Kasumi-1 (cell line): ENCODE results near the gene HUWE1.
"Not testable (repeated sequence)": the region's sequence is repeated elsewhere in the genome, so short reads cannot be mapped to it uniquely, and the experiment has no call there.

Experiments
- DNase-seq, 2 experiments: peaks; one replicate each; lab custom pipeline; 2025; lab: John Stamatoyannopoulos, UW

The HUWE1 gene

GRCh38 chrX:53504035-53504434 is 182.5 kb downstream of the HUWE1 start:
- not testable (repeated sequence) for DNase-seq

DNA sequence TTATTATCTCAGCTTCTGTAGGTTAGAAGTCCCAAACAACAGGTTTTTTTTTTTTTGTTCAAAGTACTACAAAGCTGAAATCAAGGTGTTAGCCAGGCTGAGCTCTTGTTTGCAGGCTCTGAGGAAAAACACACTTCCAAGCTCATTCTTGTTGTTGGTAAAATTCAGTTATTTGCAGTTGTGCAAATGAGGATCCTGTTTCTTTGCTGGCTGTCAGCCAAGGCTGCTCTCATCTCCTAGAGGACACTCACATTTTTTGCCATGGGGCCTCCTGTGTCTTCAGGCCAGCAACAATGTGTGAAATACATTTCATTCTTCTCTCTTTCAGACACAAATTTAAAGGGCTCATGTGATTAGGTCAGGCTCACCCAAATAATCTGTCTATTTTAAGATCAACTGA is 192.1 kb downstream of the HUWE1 start:
- DNase-seq = peak; percentile 28 to 29

DNA sequence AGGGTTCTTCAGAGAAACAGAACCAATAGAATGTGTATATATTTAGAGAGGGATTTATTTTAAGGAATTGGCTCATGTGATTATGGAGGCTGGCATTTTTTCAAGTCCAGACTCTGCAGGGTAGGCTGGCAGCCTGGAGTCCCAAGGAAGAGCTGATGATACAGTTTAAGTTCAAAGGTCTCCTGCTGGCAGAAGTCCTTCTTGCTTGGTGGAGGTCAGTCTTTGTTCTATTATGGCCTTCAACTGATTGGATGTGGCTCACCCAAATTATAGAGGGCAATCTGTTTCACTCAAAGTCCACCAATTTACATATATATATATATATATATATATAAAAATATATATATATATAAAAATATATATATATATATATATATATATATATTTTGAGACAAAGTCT is 200.2 kb downstream of the HUWE1 start:
- no peak for DNase-seq

- DNase-seq = no peak
These were observed 202.6 kb downstream of the HUWE1 start for GRCh38 chrX:53483838-53484405.

- no peak for DNase-seq
These were observed 203.1 kb downstream of the HUWE1 start for GRCh38 chrX:53483416-53483815.
